Loucy (cell line): ENCODE results near the gene ATP10D.

Experiments used
- EZH2phosphoT487 ChIP-seq: fragments of 200-600 bp; IDR thresholded peaks from 2 replicates; pipeline ENCODE4 v1.6.1; 2018; ENCODE audit warnings: antibody characterized with exemption, mild to moderate bottlenecking, moderate library complexity, borderline replicate concordance
- TF ChIP-seq, protein P1 (sequence below): fragments of 200-600 bp; sonication (generic); conservative IDR thresholded peaks from 2 replicates; pipeline ENCODE4 v1.5.1; 2014; ENCODE audit warnings: mild to moderate bottlenecking, antibody characterized with exemption, low read length

DNA sequence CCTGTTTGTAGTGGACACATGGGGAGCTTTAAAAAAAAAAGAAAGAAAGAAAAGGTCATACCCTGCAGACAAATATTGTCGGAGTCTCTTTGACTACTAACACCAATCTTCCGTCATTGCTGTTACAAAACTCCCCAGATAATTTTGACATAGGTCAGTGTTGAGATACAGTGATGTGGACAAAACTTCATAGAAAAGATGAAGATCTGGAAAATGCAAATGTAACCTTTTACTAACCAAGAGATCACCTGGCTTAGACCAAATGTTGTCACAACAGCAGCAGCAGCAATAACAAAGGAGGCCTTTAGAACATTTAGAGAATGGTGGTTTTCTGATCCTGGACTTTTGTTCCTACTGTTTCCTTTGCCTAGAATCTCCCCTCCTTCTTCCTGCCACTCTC lies 13.5 kb upstream of the ATP10D start:
- TF ChIP-seq, protein P1, sequence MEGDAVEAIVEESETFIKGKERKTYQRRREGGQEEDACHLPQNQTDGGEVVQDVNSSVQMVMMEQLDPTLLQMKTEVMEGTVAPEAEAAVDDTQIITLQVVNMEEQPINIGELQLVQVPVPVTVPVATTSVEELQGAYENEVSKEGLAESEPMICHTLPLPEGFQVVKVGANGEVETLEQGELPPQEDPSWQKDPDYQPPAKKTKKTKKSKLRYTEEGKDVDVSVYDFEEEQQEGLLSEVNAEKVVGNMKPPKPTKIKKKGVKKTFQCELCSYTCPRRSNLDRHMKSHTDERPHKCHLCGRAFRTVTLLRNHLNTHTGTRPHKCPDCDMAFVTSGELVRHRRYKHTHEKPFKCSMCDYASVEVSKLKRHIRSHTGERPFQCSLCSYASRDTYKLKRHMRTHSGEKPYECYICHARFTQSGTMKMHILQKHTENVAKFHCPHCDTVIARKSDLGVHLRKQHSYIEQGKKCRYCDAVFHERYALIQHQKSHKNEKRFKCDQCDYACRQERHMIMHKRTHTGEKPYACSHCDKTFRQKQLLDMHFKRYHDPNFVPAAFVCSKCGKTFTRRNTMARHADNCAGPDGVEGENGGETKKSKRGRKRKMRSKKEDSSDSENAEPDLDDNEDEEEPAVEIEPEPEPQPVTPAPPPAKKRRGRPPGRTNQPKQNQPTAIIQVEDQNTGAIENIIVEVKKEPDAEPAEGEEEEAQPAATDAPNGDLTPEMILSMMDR = no peak
- no peak for TF ChIP-seq EZH2phosphoT487
